GM18868 (cell line): ENCODE results near the gene ELOF1.
A peak's percentile ranks its signal among the peaks of the same experiment; 100 is the strongest.
"Not testable (repeated sequence)": the region's sequence is repeated elsewhere in the genome, so short reads cannot be mapped to it uniquely, and the experiment has no call there.

Experiments
- ATAC-seq: cut with Tn5 transposase; IDR thresholded peaks from one replicate; pipeline ENCODE4 v1.9.1; 2021; ENCODE audit warnings: mild to moderate bottlenecking, moderate library complexity; ENCODE audit not compliant: unreplicated experiment

Gene ELOF1

GRCh38 chr19:11573354-11573753 lies 14.3 kb upstream of the ELOF1 start:
- ATAC-seq = not testable (repeated sequence)

GRCh38 chr19:11570039-11570462 lies 11.0 kb upstream of the ELOF1 start:
- ATAC-seq = no peak

- ATAC-seq = no peak
Observed at GRCh38 chr19:11566164-11566563, 7.1 kb upstream of the ELOF1 start.

- not testable (repeated sequence) for ATAC-seq
Observed at GRCh38 chr19:11565649-11565980, 6.6 kb upstream of the ELOF1 start.

DNA sequence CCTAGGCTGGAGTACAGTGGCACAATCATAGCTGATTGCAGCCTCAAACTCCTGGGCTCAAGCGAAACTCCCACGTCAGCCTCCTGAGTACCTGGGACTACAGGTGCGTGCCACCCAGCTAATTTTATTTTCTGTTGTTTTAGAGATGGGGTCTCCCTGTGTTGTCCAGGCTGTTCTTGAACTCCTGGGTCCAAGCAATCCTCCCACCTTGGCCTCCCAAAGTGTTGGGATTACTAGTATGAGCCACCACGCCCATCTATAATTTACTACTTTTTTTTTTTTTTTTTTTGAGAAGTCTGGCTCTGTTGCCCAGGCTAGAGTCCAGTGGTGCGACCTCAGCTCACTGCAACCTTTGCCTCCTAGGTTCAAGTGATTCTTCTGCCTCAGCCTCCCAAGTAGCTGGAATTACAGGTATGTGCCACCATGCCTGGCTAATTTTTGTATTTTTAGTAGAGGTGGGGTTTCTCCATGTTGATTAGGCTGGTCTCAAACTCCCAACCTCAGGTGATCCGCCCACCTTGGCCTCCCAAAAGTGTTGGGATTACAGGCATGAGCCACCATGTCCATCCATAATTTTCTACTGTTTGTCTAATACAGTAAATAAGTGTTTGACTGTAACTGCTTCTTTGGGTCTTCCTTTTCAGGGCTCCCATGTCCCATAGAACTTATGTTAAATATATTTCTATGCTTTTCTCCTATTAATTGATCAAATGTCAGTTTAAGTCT lies 5.2 kb upstream of the ELOF1 start:
- not testable (repeated sequence) for ATAC-seq

DNA sequence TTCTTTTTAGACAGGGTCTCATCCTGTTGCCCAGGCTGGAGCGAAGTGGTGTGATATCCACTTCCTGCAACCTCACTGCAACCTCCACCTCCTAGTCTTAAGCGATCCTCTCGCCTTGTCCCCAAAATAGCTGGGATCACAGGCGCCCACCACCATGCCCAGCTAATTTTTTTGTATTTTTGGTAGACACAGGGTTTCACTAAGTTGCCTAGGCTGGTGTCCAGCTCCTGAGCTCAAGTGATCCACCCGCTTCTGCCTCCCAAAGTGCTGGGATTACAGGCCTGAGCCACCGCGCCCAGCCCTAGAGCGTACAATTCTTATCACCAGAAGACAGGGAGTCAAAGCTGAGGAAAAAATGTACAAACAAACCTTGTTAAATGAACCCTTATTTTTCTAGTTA lies 4.5 kb upstream of the ELOF1 start:
- ATAC-seq = no peak

DNA sequence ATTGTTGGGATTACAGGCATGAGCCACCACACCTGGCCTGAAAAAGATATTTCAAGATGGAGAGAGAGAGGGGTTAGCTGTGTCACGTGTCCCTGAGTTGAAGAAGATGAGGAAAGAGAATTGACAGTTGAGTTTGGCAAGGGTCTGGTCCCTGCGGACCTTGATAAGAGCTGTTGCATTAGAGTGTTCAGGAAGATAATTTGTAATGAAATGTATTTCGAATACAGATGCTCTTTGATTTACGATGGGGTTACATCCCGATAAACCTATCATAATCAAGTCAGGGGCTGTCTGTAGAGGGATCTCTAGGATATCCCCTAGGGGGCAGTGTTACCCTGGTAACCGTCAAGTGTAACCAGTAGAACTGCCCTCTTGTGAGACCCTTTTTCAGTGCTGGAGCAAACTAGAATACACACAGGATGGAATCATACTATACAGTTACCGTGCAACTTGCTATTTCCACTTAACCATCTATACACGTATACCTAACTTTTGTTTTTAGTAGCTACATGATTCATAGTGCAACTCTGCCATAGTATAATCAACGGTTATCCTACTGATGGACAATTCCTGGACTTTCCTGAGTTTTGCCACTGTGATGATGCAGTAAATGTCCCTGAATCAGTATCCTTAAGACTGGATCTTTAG lies 1.5 kb upstream of the ELOF1 start:
- peak; percentile 37 for ATAC-seq

DNA sequence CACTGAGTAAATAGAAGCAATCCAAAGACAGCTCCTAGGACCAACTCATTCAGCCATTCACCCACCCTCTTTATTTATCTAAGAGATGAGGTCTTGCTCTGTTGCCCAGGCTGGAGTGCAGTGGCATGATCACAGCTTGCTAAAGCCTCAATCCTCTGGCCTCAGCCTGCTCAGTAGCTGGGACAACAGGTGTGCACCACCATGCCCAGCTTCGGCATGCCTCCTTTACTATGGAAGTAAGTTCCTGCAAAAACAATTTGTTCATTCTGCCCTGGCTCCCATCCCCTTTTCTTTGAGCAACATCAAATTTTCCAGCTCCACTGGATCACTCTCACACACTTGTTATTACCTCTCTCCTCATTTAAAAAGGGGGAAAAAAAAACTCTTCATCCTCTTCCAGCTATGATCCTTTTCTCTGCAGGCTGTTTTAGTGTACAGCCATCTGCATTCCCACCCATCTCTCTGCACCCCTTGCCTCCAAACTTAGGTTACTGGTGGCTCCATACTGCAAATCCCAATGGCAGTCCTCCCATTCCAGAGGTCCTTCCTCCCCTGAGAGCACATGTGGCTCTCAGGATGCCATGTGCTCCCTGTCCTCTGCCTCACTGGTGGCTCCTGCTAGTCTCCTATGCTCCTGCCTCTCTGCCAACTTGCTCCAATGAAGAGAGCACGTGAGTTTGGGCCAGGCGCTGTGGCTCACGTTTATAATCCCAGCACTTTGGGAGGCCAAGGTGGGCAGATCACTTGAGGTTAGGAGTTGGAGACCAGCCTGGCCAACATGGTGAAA lies 2.2 kb downstream of the ELOF1 start:
- no peak for ATAC-seq

GRCh38 chr19:11555246-11555645 lies 3.8 kb downstream of the ELOF1 start:
- no peak for ATAC-seq

- no peak for ATAC-seq
Observed at GRCh38 chr19:11554160-11554559, 4.9 kb downstream of the ELOF1 start.

DNA sequence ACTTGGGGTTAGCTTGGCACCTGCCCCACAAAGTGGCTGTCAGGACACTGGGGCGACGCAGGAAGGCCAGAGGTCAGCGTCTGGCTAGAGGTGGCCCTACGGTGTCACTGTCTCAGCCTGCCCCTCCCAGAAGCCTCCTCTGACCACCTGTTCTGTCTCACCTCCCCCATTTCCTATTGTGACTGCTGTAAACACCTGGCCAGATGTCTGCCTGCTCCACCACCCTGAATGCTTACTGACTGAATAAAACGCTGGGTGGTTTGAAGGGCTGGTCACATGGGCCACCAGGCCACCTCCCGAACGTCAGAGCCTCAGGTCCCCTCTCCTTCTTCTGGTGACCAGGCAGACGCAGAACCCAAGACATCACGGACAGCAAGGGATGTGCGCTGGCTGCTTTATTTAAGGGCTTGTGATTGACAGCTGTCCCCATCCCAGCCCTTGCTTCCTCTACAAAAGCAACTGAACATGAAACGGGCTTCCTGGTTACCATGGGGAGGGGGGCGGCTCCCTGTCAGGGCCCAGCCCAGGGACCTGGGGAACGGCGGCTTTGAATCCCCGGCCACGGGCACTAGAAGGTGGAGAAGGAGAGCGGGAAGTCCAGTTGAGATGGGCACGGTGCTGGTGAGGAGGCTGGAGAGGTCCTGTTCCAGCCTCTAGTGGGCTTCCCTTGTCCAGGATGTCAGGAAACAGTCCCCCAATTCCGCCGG lies 6.2 kb downstream of the ELOF1 start:
- no peak for ATAC-seq

DNA sequence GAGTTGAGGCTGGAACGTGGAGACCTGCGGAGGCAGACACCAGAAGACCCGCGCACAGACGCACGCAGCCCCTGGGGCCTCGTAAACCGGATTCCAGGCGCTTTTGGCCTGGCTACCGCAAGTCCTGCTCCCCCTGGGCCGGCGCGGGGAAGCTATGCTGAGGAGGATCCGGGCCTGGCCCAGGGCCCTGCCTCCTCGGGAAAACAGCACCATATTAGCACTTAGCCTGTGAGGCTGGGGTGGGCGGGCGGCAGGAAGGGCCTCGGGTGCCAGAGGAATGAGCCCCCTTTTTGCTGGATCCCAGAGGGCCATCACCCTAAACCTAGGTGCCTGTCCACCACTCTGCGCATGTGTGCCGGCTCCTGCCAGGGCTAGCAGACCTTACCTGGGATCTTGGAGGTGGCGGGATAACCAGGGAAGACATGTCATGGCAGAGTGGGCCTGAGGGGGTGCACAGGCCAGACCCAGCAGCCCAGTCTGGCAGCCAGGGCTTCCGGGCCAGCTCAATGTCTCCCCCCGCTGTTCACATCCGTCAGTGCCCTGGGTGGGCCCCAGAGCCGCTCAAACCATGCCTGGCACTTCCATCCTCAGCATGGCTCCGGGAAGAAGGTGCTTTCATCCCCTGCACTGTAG lies 7.3 kb downstream of the ELOF1 start:
- ATAC-seq = no peak

DNA sequence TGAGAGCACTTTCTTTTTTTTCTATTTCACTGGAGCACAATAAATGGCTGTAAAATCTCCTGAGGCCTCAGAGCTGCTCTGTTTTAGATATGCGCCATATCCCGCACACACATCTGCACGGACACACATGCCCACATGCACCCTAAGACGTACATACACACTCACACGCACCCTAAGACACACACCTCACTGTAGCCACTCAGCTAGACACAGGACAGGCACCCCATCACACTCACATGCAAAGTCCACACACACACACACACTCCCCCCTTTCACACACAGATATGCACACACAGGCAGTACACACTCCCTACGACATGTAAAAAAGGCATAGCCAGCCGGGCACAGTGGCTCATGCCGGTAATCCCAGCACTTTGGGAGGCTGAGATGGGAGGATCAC lies 8.8 kb downstream of the ELOF1 start:
- no peak for ATAC-seq

- ATAC-seq = no peak
Observed at GRCh38 chr19:11549386-11549953, 9.6 kb downstream of the ELOF1 start.

DNA sequence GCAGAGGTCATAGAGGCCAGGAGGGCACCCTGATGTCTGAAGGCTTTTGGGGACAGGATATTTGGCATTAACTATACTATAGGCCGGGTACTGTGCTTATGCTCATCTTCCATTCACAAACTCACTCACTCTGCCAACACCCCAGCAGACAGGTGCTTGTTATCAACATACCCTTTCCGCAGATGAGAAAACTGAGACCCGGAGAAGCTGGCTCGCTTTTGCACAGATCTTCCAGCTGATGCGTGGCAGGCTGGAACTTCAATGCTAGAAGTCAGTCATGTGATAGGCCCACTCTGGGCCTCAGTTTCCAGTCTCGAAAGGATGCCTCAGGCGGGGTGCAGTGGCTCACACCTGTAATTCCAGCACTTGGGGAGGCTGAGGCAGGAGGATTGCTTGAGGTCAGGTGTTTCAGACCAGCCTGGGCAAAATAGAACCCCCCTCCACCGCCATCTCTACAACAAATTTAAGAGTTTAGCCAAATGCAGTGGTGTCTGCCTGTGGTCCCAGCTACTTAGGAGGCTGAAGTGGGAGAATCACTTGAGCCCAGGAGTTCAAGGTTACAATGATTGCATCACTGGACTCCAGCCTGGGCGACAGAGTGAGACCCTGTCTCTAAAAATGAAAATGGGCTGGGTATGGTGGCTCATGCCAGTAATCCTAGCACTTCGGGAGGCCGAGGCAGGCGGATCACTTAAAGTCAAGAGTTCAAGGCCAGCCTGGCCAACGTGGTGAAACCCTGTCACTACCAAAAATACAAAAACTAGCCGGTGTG lies 10.9 kb downstream of the ELOF1 start:
- no peak for ATAC-seq

- ATAC-seq = no peak
Observed at GRCh38 chr19:11541238-11541637, 17.8 kb downstream of the ELOF1 start.

- ATAC-seq = no peak
Observed at GRCh38 chr19:11540645-11541044, 18.4 kb downstream of the ELOF1 start.

- no peak for ATAC-seq
Observed at GRCh38 chr19:11539495-11540365, 19.3 kb downstream of the ELOF1 start.
